ENCODE results near the gene MEPE. TPM values are rescaled to one million over a fixed set of nuclear protein-coding genes. Genes with fewer than 3 reads are reported as not detected.
"Not testable (repeated sequence)": the region's sequence is repeated elsewhere in the genome, so short reads cannot be mapped to it uniquely, and the experiment has no call there.

The MEPE gene
- total and polyA plus RNA-seq, 8 donors: not detected

DNA sequence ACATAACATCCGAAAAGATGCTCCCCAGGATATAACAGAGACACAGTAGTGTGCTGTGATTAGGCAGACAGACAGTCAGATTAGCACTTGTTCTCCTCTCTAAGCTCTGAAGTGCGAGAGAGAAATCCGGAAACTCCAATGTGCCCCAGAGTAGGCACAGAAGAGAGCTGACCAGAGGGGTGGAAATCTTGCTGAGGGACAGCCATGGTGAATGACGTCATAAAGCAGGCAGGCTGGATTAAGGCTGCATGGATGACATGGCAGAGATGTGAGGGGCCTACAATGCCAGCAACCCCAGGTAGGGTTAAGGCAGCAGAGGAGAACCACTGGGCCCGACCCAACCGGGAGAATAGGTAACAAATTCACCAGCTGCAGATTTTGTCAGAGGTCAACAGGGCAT is 53.3 kb downstream of the MEPE start:
- H3K36me3 ChIP-seq: no peaks in the 10 kb centered on the region
- FAIRE-seq: no peak
- no peak for DNase-seq

DNA sequence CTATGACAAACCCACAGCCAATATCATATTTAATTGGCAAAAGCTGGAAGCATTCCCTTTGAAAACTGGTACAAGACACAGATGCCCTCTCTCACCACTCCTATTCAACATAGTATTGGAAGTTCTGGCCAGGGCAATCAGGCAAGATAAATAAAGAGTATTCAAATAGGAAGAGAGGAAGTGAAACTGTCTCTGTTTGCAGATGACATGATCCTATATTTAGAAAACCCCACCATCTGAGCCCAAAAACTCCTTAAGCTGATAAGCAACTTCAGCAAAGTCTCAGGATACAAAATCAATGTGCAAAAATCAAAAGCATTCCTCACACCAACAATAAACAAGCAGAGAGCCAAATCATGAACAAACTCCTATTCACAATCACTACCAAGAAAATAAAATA is 58.0 kb downstream of the MEPE start:
- H3K27ac ChIP-seq; H3K4me3 ChIP-seq; FAIRE-seq; H3K27me3 ChIP-seq; H3K36me3 ChIP-seq; DNase-seq; H3K4me1 ChIP-seq; H3K9me3 ChIP-seq; intact Hi-C loops (cut with DNase I); ATAC-seq: not testable (repeated sequence)

More for the DNA sequence above, 53.3 kb downstream of the MEPE start:
- intact Hi-C loops (cut with DNase I): no loop called here
- 63 to 74% methylated on average over 6 of the region's 6 CpGs for WGBS, 2 donors
- Histone ChIP-seq H3K9me3 (no peaks in the 10 kb centered on the region), H3K27ac (no peak overlapping the region), H3K27me3 (no peaks in the 10 kb centered on the region), H3K4me3 (no peak overlapping the region), H3K4me1 (peaks cover 0 to 10% (median 0%) of the 10 kb centered on the region in 3 donors)
- TF ChIP-seq, protein P1, sequence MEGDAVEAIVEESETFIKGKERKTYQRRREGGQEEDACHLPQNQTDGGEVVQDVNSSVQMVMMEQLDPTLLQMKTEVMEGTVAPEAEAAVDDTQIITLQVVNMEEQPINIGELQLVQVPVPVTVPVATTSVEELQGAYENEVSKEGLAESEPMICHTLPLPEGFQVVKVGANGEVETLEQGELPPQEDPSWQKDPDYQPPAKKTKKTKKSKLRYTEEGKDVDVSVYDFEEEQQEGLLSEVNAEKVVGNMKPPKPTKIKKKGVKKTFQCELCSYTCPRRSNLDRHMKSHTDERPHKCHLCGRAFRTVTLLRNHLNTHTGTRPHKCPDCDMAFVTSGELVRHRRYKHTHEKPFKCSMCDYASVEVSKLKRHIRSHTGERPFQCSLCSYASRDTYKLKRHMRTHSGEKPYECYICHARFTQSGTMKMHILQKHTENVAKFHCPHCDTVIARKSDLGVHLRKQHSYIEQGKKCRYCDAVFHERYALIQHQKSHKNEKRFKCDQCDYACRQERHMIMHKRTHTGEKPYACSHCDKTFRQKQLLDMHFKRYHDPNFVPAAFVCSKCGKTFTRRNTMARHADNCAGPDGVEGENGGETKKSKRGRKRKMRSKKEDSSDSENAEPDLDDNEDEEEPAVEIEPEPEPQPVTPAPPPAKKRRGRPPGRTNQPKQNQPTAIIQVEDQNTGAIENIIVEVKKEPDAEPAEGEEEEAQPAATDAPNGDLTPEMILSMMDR (IDR thresholded peaks at IDR 0.05): no peak
- ATAC-seq: no peak

DNA sequence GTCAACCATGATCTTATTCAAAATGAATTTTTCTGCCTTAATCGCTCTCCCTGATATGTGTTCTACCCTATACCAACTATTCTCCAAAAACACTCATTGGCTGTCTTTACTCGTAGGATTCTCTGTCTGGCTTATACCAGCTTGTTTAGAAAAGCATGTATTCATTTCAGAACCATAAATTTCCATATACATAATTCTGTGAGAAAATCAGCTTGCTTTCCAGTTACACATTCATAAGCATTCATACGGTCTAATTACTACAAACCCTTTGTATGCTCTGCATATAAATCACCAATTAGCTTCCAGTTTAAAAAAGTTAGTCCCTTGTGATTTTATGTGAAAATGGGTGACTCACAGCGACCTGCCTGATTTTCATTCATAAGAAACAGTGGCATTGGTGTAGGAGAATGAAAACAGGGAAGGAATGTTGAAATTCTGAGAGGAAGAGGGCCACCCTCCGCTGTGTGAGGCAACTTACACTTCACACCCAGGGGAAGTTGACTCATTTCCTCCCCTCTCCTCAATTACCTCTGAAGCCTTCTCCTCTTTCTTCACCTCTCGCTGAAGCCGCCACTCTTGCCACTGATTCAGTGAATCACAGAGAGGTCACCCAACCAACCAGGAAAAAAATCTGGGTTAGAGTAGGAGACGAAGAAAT is 63.3 kb downstream of the MEPE start:
- 70 to 82% methylated on average over 8 of the region's 8 CpGs for WGBS, 2 donors
- no peak for DNase-seq
- Histone ChIP-seq H3K27ac (no peak overlapping the region), H3K4me3 (no peak overlapping the region), H3K4me1 (no peaks in the 10 kb centered on the region), H3K9me3 (no peaks in the 10 kb centered on the region), H3K27me3 (no peaks in the 10 kb centered on the region), H3K36me3 (no peaks in the 10 kb centered on the region)
- intact Hi-C loops (cut with DNase I): no loop called here
- FAIRE-seq: no peak
- ATAC-seq: peak in 2 of 4 donors; percentile 60 to 71
- TF ChIP-seq, protein P1 (IDR thresholded peaks at IDR 0.05): no peak

Other genes with a start within 250 kb of the MEPE start
- gene DSPP, start 224.4 kb upstream of the MEPE start, total RNA-seq: not detected
- gene DSPP, start 224.4 kb upstream of the MEPE start, polyA plus RNA-seq: not detected
- gene DMP1, start 182.7 kb upstream of the MEPE start, total RNA-seq: not detected
- gene DMP1, start 182.7 kb upstream of the MEPE start, polyA plus RNA-seq: under 1 TPM in 1 of 2 donors, not detected in 1; 0.02 TPM
- gene IBSP, start 33.4 kb upstream of the MEPE start, total RNA-seq: under 1 TPM in 1 of 6 donors, not detected in 5; 0.37 TPM
- not detected for gene IBSP, start 33.4 kb upstream of the MEPE start, polyA plus RNA-seq
- 1,000 to 10,000 TPM in 1 of 6 donors, 100 to 1,000 TPM in 3, 10 to 100 TPM in 2; 55.4 to 1,351 (median 166) TPM for gene SPP1, start 142.7 kb downstream of the MEPE start, total RNA-seq
- gene SPP1, start 142.7 kb downstream of the MEPE start, polyA plus RNA-seq: 100 to 1,000 TPM in 1 of 2 donors, 10 to 100 TPM in 1; 78.8 to 297 TPM
- gene PKD2, start 174.7 kb downstream of the MEPE start, total RNA-seq: 10 to 100 TPM in 4 of 6 donors, 1 to 10 TPM in 2; 9.1 to 21.6 (median 11.5) TPM
- gene PKD2, start 174.7 kb downstream of the MEPE start, polyA plus RNA-seq: 10 to 100 TPM in 1 of 2 donors, 1 to 10 TPM in 1; 7.6 to 17.0 TPM